ENCODE results near the gene HS6ST1.

Gene HS6ST1

GRCh38 chr2:128347701-128348539 is 29.3 kb upstream of the HS6ST1 start:
- DNase-seq, result no peak

DNA sequence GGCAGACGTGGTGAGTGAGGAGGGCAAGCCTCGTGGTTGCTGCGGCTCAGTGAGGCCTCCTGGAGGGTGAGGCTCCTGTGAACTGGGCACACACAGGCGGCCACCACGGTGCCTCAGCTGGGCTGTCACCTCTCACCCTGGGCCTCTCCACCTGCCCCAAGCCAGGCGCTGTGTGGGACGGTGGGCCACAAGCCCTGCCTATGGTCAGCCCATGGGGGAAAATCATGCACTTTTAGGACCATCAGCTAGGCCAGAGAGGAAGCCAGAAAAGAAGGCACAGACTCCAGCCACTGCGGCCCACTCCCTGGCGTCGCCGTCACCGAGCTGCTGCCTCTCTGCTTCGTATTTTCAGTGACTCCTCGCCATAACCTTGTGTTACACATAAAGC is 28.5 kb upstream of the HS6ST1 start:
- no peak for DNase-seq

- DNase-seq, result no peak
These were observed 27.9 kb upstream of the HS6ST1 start for GRCh38 chr2:128346291-128347170.

- no peak for DNase-seq
These were observed 26.9 kb upstream of the HS6ST1 start for GRCh38 chr2:128345436-128346165.

DNA sequence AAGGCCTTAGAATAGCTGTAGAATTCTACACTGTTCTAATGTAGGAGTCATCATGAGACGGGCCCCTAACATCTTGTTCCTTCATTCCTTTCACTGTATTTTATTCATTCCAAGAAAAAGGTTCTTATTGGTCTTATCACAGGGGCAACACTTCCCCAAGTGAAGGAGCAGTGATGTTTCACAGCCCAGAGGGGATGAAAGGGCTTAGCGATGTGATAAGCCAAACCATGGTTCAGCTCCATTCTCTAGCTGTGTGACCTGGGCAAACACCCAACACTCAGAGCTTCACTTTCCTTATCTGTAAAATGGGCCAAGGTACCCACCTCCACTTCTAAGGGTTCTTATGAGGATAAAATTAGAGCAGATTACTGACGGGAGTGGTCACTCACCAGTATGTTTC is 25.4 kb upstream of the HS6ST1 start:
- DNase-seq, result no peak

- no peak for DNase-seq
These were observed 24.8 kb upstream of the HS6ST1 start for GRCh38 chr2:128343459-128343858.

DNA sequence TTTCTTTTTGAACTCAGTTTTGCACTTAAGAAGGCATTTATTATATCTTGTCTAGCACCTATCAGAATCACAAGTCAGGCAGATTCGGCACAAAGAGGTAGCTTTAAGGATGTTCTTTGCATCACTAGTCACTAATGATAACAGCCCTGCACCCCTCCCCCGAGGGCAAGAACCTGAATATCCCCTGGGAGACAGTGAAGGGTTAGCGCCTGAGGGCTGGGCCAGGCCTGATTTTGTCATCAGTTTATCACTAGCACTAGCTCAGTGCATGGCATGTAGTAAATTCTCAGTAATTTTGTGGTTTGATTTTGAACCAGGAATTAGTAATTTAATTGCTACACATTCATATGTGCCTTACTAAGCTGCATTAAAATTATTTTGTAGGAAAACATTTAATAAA is 23.9 kb upstream of the HS6ST1 start:
- DNase-seq, result no peak

DNA sequence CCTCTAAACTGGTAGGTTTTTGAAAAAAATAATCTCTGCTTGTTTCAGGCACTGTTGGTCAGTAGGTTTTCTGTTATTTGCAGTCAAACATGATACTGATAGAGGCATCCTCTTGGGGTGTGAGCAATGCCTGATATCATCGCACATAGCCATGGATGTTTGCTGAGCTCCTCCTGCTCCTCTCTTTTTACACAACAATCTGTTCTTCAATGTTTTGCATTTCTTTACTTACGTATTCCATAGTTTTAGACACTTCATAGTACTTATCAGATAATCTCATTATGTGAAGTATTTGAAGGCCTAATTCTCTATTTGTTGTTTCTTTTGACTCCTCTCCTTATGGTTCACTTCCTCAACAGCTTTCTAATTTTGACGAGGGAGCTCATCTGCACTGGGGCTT is 23.0 kb upstream of the HS6ST1 start:
- DNase-seq, result no peak

DNA sequence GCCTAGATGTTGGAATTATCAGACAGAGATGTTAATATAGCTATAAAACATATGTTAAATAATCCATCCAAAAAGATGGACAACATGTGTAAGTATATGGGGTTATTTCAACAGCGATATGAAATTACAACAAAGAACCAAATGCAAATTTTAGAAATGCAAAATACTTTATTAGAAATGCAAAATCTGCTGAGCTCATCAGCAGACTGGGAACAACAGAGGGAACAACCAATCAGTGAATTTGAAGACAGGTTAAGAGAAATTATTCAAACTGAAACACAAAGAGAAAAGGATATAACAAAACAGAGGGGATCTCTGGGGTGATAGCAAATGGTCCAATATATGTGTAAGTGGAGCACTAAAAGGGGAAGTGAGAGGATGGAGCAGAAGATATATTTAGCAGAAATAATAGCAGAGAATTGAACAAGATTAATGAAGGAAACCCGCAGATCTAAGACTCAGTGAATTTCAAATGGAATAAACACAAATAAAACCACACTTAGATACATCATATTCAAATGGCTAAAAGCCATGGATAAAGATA is 13.5 kb upstream of the HS6ST1 start:
- no peak for DNase-seq

DNA sequence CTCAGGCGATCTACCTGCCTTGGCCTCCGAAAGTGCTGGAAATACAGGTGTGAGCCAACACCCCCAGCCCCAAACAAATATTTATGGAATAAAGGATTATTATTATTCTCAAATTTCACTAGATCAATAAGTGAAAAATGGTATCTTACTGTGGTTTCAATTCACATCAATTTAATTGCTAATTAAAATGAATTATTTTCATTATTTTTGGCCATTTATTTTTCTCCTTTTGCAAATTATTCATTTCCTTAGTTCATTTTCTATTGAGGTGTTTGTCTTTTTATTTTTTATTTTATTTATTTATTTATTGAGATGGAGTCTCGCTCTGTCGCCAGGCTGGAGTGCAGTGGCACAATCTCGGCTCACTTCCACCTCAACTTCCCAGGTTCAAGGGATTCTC is 11.9 kb upstream of the HS6ST1 start:
- DNase-seq, result no peak

DNA sequence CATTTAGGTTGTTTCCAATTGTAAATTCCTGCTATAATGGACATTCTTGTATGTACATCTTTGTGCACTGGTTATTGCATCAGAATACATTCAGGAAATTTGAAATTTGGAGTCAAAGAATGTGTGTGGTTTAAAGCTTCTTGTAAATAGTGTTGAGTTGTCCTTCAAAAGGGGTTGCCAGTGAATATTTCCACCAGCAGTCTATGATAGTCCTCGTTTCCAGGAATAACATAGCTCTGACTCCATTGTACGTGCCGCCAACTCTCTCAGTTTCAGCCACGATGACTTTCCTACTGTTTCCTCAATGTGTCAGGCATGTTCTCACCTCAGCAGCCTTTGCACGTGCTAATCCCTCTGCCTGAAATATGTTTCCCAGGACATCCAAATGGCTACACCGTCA is 10.9 kb upstream of the HS6ST1 start:
- DNase-seq, result no peak

- DNase-seq, result no peak
These were observed 8.7 kb upstream of the HS6ST1 start for GRCh38 chr2:128327180-128327964.

DNA sequence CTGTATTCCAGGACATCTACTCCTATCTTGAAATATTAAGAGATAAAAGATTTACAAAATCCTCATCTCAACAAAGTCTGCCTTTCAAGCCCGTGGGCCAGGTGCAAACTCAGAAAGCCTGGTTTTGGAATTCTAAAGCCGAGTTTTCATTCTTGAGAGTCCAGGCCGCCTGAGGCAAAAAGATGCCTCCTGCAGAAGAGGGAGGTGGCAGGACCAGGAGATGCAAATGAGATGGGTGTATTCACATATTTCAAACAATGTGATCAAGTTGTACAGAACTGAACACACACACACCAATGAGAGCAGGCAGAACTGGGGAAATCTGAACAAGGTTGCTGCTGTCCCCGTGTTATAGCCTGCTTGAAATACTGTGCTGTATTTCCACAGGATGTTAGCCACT is 7.7 kb upstream of the HS6ST1 start:
- DNase-seq, result no peak

- DNase-seq, result no peak
These were observed 7.0 kb upstream of the HS6ST1 start for GRCh38 chr2:128325611-128326181.

DNA sequence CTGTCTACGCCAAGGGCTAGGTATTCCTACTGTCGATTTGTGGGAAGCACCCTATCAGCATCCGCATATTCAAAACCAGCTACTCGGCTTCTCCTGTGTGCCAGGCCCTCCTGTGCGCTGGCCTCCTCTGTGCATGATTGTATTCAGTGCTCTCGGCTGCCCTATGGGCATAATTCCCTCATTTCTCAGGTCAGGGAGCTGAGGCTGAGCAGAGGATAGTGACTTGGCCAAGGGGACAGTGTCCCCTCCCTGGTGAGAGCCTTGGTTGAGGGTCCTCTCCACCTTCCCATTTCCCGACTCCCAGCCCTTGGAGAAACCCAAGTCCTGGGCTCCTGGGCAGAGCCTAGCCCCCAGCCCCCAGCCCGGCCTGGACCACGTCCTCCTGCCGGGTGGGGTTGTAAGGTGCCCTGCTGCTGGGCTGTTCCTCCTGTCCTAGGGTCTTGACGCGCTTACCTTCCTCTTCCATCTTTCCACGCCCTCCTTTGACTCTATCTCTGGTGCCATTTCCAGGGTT is 6.3 kb upstream of the HS6ST1 start:
- no peak for DNase-seq

- no peak for DNase-seq
These were observed 5.6 kb upstream of the HS6ST1 start for GRCh38 chr2:128324008-128324896.

DNA sequence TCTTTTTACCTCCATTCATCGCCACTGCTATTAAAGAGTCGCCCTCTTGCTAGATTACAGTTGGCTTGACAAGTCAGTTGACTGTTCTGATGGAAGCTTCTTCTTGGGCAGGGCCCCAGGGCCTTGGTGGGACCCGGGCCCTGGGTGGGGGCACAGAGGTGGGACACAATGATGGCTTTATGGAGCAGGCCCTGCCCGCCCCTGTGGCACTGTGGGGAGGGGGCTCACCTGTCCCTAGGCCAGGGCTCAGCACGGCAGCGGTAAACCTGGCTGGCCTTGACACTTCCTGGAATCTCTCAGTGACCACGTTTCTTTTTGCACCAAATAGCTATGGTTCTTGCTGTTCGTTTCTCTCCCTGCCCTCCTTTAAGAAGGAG is 4.9 kb upstream of the HS6ST1 start:
- DNase-seq, result no peak

DNA sequence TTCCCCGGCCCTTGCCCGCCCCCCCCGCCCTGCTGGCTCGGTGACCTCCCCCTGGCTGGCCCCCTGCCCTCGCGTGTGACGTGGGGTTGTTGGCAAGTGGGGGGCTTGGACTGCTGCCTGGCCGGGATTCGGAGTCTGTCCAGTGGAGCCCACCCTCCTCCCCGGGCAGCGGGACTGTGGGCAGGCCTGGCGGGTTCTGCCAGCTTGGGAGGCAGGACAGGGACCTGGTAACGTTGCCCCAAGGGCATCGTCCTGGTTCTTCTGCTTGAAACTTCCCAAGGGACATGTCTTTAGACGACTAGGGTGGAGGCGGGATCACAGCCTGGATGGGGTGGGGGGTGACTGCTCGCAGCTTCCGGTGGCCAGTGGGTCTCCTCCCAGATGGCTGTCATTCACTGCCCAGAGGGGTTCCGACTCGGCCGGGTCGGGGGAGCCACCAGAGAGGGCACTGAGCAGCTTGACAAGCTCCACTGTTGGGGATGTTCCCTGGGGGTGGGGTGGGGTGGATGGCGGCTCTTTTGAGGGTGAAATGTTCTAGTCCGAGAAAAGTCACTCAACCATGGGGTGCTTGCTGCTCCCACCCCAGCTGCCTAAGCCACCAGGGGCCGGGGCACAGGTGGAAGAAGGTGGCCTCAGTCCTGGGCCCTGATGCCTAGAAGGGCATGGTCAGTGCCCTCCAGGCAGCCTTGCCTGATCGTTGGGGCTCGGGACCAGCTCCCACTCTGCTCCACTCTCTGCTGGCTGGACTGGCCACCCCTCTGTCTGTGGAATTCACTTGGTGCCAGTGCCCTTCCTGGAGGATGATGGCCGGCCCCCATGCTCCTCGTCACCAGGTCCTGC is 4.3 kb upstream of the HS6ST1 start:
- no peak for DNase-seq
